Right ventricle myocardium inferior (tissue), 1 donor: ENCODE measurements around the gene CHST4. TPM values are rescaled to one million over a fixed set of nuclear protein-coding genes. Genes with fewer than 3 reads are reported as not detected.
"Not testable (repeated sequence)": the region's sequence is repeated elsewhere in the genome, so short reads cannot be mapped to it uniquely, and the experiment has no call there.

Experiments
- ATAC-seq: fragments of 200-7000 bp; cut with Tn5 transposase; one replicate; pipeline ENCODE4 v1.9.1; 2020; ENCODE audit warnings: mild to moderate bottlenecking, moderate library complexity
- DNase-seq: peaks from one replicate; pipeline ENCODE4 v3.0.0; 2021; ENCODE audit errors: missing footprints
- intact Hi-C: fragments of 100-400 bp; cut with DNase I; formaldehyde crosslinking; loops from one replicate; pipeline ENCODE4 v1.11.0; 2022
- total RNA-seq: library from RNA; stranded (reverse); fragmentation: NEBNext Ultra II Directional; extraction: Animal tissue kit (Norgen Biotek cat#: 25700); gene quantifications from one replicate; pipeline ENCODE4 v1.2.1, GENCODE V29; 2021
- donor health status: DM: no; HTN: yes; CAD: no; lungs with severe emphysema.

Gene CHST4
- total RNA-seq, 1 donor from 2014 or later: not detected

DNA sequence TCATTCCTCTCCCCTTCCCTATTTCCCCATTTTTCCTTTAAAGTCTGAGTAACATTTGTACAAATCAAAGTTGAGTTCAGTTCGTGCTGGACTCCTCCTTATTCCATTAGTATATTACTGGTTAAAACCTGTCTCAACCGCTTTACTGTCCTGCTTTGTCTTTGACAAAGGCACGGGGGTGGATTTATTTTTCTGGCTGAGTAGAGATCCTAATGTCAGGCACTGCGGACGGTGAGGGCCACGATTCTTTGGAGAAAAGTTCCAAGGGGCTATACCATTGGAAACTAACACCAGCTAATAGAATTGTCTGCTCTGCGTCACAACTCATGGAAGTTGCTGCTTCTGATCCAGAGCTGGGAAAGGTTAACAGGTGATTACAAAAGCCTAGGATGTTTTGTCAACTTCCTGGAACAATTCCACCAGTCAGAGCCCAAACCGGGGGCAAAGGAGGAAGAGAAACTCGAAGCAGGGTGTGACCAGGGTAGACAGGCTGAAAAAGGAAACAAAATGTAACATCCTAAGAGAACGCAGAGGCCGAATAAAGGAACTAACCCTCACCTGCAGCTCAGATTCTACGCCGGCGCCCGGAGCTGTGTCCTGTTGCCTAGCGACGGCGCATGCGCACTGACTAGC is 38.2 kb downstream of the CHST4 start:
- DNase-seq (no peak), ATAC-seq (no peak)
- intact Hi-C loops: no loop called here

GRCh38 chr16:71565812-71566700 is 39.8 kb downstream of the CHST4 start:
- intact Hi-C loops: no loop called here
- DNase-seq (no peak), ATAC-seq (no peak)

- ATAC-seq: no peak
- intact Hi-C loops: no loop called here
- no peak for DNase-seq
Observed at GRCh38 chr16:71567931-71568330, 41.7 kb downstream of the CHST4 start.

GRCh38 chr16:71568551-71568950 is 42.3 kb downstream of the CHST4 start:
- intact Hi-C loops: no loop called here
- no peak for DNase-seq
- ATAC-seq: no peak

DNA sequence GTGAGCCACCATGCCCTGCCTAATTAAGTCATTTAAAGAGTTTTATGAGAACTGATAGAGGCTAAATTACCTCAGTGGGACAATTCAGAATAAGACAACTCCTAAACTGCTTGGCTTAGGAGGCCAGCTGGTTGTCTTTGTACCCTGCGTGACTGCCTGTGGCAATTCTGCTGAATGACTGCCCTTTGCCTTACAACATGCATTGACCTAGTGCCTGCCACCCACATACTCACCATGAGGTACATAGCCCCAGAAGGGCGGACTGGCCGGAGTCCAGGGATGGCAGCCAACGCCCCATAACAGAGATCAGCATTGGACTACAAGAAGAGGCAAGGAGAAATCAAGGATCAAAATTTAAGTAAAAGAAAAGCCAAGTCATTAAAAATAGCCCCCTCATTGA is 43.4 kb downstream of the CHST4 start:
- ATAC-seq (no peak), DNase-seq (no peak)
- intact Hi-C loops: no loop called here

DNA sequence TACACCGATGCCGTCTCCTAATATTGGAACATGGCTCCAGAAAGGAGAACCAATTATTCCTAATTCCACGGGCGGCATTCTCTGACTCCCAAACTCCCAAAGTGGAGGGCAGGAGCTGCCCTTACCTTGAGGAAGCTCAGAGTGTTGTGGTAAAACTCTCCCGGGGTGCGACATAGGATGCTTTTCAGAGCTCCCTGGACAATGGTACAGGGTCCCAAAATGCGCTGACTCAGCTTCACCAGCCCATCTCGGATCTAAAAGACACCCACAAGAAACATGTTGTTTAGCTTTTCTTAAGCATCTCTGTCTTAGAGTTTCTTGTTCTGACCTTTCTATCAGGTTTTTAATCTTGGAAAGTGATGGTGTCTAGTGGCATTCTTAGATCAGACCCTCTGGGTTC is 43.9 kb downstream of the CHST4 start:
- intact Hi-C loops: no loop called here

DNA sequence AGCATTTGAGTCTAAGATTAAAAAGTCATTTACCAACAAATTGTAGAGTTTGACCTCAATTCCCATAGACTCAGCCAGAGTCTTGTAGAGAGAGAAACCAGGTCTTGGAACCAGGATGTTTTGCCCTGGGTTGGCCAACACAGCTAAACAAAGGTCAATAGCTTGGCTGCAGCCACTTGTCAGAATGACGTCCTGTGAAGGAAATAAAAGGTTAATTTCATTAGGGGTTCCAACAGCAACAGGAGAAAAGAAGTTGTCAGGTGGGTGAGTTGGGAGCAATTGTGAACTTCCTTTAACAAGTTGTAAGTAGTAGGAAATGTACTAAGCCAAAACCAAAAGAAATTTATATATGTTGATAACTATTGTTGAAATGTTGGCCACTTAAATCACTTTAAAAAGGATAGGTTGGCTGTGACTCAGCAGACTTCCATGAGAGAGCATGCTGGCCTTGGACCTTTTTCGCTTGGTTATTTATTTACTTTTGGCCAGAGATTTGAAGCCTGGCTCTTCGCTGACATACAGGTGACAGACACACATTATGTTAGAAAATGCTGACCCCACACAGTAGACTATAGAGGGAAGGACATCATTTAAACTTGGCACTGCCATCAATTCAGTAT is 46.4 kb downstream of the CHST4 start:
- ATAC-seq: no peak
- no peak for DNase-seq
- intact Hi-C loops: no loop called here

More for the DNA sequence above, 43.9 kb downstream of the CHST4 start:
- DNase-seq (no peak), ATAC-seq (no peak)

- DNase-seq: no peak
- ATAC-seq: no peak
- intact Hi-C loops: no loop called here
Observed at GRCh38 chr16:71573387-71574094, 47.3 kb downstream of the CHST4 start.

DNA sequence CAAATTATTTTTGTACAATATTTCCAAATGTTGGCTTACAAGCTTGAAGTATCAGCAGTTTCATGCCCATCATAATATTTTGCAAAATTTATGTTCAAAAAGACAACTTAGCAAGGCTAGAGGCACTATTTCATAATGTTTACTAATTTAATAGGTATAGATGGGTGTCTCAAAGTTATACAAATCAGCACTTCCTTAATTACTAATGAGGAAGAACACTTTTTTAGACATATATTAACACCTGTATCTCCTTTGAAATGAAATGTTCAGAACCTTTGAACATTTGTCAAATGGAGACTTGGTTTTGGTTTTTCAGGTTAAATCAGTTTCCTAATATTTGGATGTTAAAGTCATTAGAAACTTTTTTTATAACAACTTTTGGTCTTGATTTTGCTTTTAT is 48.5 kb downstream of the CHST4 start:
- no peak for DNase-seq
- ATAC-seq: no peak
- intact Hi-C loops: no loop called here

DNA sequence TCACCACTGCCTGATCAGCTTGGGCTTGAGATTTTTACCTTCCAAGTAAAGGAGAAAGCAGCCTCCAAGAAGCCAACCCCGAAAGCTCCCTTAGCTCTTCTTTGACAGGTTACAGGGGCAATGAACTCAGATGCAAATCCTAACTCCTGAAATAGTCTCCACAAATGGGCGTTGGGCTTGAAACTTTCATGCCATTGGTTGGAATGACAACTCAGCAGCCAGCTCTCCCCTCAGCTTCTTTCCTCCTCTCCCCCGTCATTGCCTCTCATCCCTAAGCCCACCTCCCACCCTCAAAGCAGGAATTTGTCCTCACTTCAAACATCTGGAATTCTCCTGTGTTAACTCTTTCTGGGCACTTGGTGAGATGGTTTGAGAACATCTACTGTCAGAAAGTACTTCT is 50.7 kb downstream of the CHST4 start, which contains the start of gene TAT:
TSS of gene TAT (minus strand) at position 122 of the 400 bp plus-strand sequence. CDS start 677 bp downstream, outside the sequence.
- intact Hi-C loops: no loop called here
- DNase-seq: no peak
- no peak for ATAC-seq

GRCh38 chr16:71582553-71582848 is 56.3 kb downstream of the CHST4 start:
- DNase-seq, intact Hi-C loops, ATAC-seq: not testable (repeated sequence)

- intact Hi-C loops: no loop called here
- DNase-seq: no peak
- no peak for ATAC-seq
Observed at GRCh38 chr16:71584543-71585317, 58.5 kb downstream of the CHST4 start.

DNA sequence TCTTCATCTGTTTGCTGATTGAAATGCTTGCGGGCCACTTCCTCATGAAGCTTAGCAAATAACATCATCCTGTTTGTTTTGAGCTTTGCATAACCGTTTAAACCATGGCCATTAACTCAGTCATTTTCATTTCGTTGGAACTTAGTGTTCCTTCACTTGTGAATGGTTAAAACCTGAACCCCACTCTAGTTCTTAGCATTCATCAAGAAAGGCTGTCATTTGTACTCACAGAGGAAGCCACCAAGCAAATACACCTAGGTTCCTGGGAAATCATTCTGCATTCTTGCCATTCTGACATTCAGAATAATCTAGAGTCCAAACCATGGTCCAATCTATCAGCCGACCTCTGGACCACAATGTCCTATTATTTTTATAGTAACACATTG is 59.1 kb downstream of the CHST4 start:
- intact Hi-C loops: no loop called here
- DNase-seq (no peak), ATAC-seq (no peak)

Other genes starting within 250 kb of the CHST4 start
- 8.2 TPM for gene CMTR2, start 237.0 kb upstream of the CHST4 start, total RNA-seq
- 1.7 TPM for gene CALB2, start 167.7 kb upstream of the CHST4 start, total RNA-seq
- gene TLE7, start 84.4 kb upstream of the CHST4 start, total RNA-seq: not detected
- gene ZNF23, start 64.2 kb upstream of the CHST4 start, total RNA-seq: 5.9 TPM
- gene ZNF19, start 37.1 kb upstream of the CHST4 start, total RNA-seq: 1.9 TPM
- not detected for gene TAT, start 50.7 kb downstream of the CHST4 start, total RNA-seq
- not detected for gene MARVELD3, start 99.8 kb downstream of the CHST4 start, total RNA-seq
- gene PHLPP2, start 198.3 kb downstream of the CHST4 start, total RNA-seq: 2.1 TPM